IMR-90 (cell line): ENCODE measurements around the gene MB21D2. TPM values are rescaled to one million over a fixed set of nuclear protein-coding genes. Genes with fewer than 3 reads are reported as not detected.

Source experiments
- ATAC-seq: fragments of 200-7000 bp; cut with Tn5 transposase; 2 replicates; pipeline ENCODE4 v1.9.1; 2020; ENCODE audit warnings: low read depth, mild to moderate bottlenecking, moderate library complexity
- BruUV-seq: library from RNA; stranded (reverse); fragments of 400-500 nt; replicated peaks from 2 replicates; lab custom pipeline; 2021; lab: Mats Ljungman, UMichigan
- CTCF ChIA-PET: fragments of 300-600 bp; formaldehyde crosslinking; extraction: SDS; loops from one replicate; lab custom pipeline; 2021; ENCODE audit warnings: antibody characterized with exemption; lab: Yijun Ruan, JAX
- POLR2A ChIA-PET: fragments of 300-600 bp; sonication (Branson Sonifier 250); formaldehyde crosslinking; loops from one replicate; lab custom pipeline; 2022; ENCODE audit warnings: antibody characterized with exemption; ENCODE audit not compliant: unreplicated experiment; lab: Charles Lee
- DNase-seq: peaks from one replicate; pipeline ENCODE4 v3.0.0; 2013
- H2AFZ ChIP-seq: replicated peaks from 2 replicates; pipeline ENCODE3; 2013; ENCODE audit warnings: low read length, mild to moderate bottlenecking; ENCODE audit not compliant: poor library complexity
- H2AK5ac ChIP-seq: 2 replicates; pipeline ENCODE4 v1.6.1; 2013; ENCODE audit warnings: low read depth, low read length, inconsistent platforms
- H2AK9ac ChIP-seq: replicated peaks from 2 replicates; pipeline ENCODE3; 2013; ENCODE audit warnings: mild to moderate bottlenecking, low read depth, low read length, moderate library complexity; ENCODE audit not compliant: poor library complexity
- H2BK120ac ChIP-seq: 2 replicates; pipeline ENCODE4 v1.6.1; 2013; ENCODE audit warnings: low read depth, low read length, inconsistent platforms
- H2BK15ac ChIP-seq: 3 replicates; pipeline ENCODE4 v1.6.1; 2013; ENCODE audit warnings: low read depth, low read length, inconsistent platforms
- H2BK20ac ChIP-seq: 2 replicates; pipeline ENCODE4 v1.6.1; 2013; ENCODE audit warnings: low read depth, mild to moderate bottlenecking, inconsistent platforms, low read length, moderate library complexity
- H2BK5ac ChIP-seq: 2 replicates; pipeline ENCODE4 v1.6.1; 2013; ENCODE audit warnings: mild to moderate bottlenecking, low read depth, low read length, inconsistent platforms; ENCODE audit not compliant: poor library complexity, severe bottlenecking
- H3K14ac ChIP-seq: replicated peaks from 2 replicates; pipeline ENCODE4 v1.6.1; 2013; ENCODE audit warnings: low read depth, low read length, inconsistent platforms
- H3K18ac ChIP-seq: 2 replicates; pipeline ENCODE4 v1.6.1; 2013; ENCODE audit warnings: low read depth, low read length, control low read depth
- H3K23ac ChIP-seq: 2 replicates; pipeline ENCODE4 v1.6.1; 2013; ENCODE audit warnings: low read depth, low read length, inconsistent platforms
- H3K27ac ChIP-seq: 2 replicates; pipeline ENCODE4 v1.5.1; 2013; ENCODE audit warnings: mild to moderate bottlenecking, control low read depth, low read length; ENCODE audit not compliant: insufficient read depth
- H3K27me3 ChIP-seq: 2 replicates; pipeline ENCODE4 v1.6.1; 2013; ENCODE audit warnings: low read length; ENCODE audit not compliant: control insufficient read depth, insufficient read depth
- H3K36me3 ChIP-seq: 2 replicates; pipeline ENCODE4 v1.6.1; 2013; ENCODE audit warnings: low read length, mixed read lengths; ENCODE audit not compliant: control insufficient read depth, insufficient read depth
- H3K4ac ChIP-seq: 2 replicates; pipeline ENCODE4 v1.6.1; 2013; ENCODE audit warnings: low read depth, low read length, inconsistent platforms
- H3K4me1 ChIP-seq: 2 replicates; pipeline ENCODE4 v1.6.1; 2013; ENCODE audit warnings: low read length, mixed read lengths; ENCODE audit not compliant: control insufficient read depth, insufficient read depth
- H3K4me2 ChIP-seq: 2 replicates; pipeline ENCODE4 v1.6.1; 2013; ENCODE audit warnings: low read depth, mild to moderate bottlenecking, control low read depth, low read length, moderate library complexity
- H3K4me3 ChIP-seq: 2 replicates; pipeline ENCODE4 v1.5.1; 2013; ENCODE audit warnings: low read depth, mild to moderate bottlenecking, control low read depth, low read length, moderate library complexity; ENCODE audit not compliant: insufficient read depth
- H3K56ac ChIP-seq: 2 replicates; pipeline ENCODE4 v1.6.1; 2013; ENCODE audit warnings: low read length, inconsistent platforms; ENCODE audit not compliant: insufficient read depth; ENCODE audit errors: extremely low read depth
- H3K79me1 ChIP-seq, 2 experiments: 2 replicates each; pipeline ENCODE4 v1.6.1; 2013; ENCODE audit warnings: low read length in 2 of 2, inconsistent platforms in 1 of 2, low read depth in 1 of 2
- H3K9ac ChIP-seq: 2 replicates; pipeline ENCODE4 v1.6.1; 2013; ENCODE audit warnings: low read depth, low read length, control low read depth
- H3K9me1 ChIP-seq: 2 replicates; pipeline ENCODE4 v1.6.1; 2013; ENCODE audit warnings: low read length, inconsistent platforms; ENCODE audit not compliant: insufficient read depth
- H3K9me3 ChIP-seq: 2 replicates; pipeline ENCODE4 v1.6.1; 2013; ENCODE audit warnings: low read length; ENCODE audit not compliant: control insufficient read depth, insufficient read depth
- H4K20me1 ChIP-seq: 2 replicates; pipeline ENCODE4 v1.6.1; 2013; ENCODE audit warnings: low read length, inconsistent platforms; ENCODE audit not compliant: insufficient read depth
- H4K5ac ChIP-seq: 2 replicates; pipeline ENCODE4 v1.6.1; 2013; ENCODE audit warnings: mild to moderate bottlenecking, low read depth, low read length, control low read depth
- H4K8ac ChIP-seq, 2 experiments: 2 replicates each; pipeline ENCODE4 v1.6.1; 2013; ENCODE audit warnings: low read depth in 2 of 2, low read length in 2 of 2, control low read depth in 1 of 2, inconsistent platforms in 1 of 2
- H4K91ac ChIP-seq: 2 replicates; pipeline ENCODE4 v1.6.1; 2013; ENCODE audit warnings: low read depth, low read length, inconsistent platforms; ENCODE audit not compliant: insufficient read depth
- BHLHE40 ChIP-seq: fragments of 150-350 bp; IDR thresholded peaks from 2 replicates; pipeline ENCODE4 v1.6.1; 2016; ENCODE audit warnings: mild to moderate bottlenecking, low read depth, low read length
- CEBPB ChIP-seq: IDR thresholded peaks from 2 replicates; pipeline ENCODE4 v1.6.1; 2012; ENCODE audit warnings: low read depth, low read length, improper control_type of control experiment
- CHD1 ChIP-seq: IDR thresholded peaks from 2 replicates; pipeline ENCODE4 v1.6.1; 2012; ENCODE audit warnings: low read depth, low read length, improper control_type of control experiment
- FOS ChIP-seq: fragments of 150-350 bp; IDR thresholded peaks from 2 replicates; pipeline ENCODE4 v1.6.1; 2016; ENCODE audit warnings: low read depth, low read length
- MAFK ChIP-seq: IDR thresholded peaks from 2 replicates; pipeline ENCODE4 v1.6.1; 2012; ENCODE audit warnings: low read depth, low read length, improper control_type of control experiment
- MAZ ChIP-seq: IDR thresholded peaks from 2 replicates; pipeline ENCODE4 v1.6.1; 2012; ENCODE audit warnings: low read depth, mild to moderate bottlenecking, low read length, improper control_type of control experiment, moderate library complexity, borderline replicate concordance
- MXI1 ChIP-seq: IDR thresholded peaks from 2 replicates; pipeline ENCODE4 v1.6.1; 2012; ENCODE audit warnings: low read depth, mild to moderate bottlenecking, low read length, moderate library complexity, borderline replicate concordance
- NFE2L2 ChIP-seq: fragments of 150-350 bp; IDR thresholded peaks from 2 replicates; pipeline ENCODE4 v1.6.1; 2016; ENCODE audit warnings: low read depth, mild to moderate bottlenecking, low read length
- POLR2A ChIP-seq: IDR thresholded peaks from 2 replicates; pipeline ENCODE4 v1.6.1; 2012; ENCODE audit warnings: mild to moderate bottlenecking, low read depth, low read length
- RAD21 ChIP-seq: IDR thresholded peaks from 2 replicates; pipeline ENCODE4 v1.6.1; 2012; ENCODE audit warnings: low read length, improper control_type of control experiment
- RCOR1 ChIP-seq: IDR thresholded peaks from 2 replicates; pipeline ENCODE4 v1.6.1; 2012; ENCODE audit warnings: mild to moderate bottlenecking, low read length, improper control_type of control experiment; ENCODE audit not compliant: insufficient replicate concordance
- RFX5 ChIP-seq: IDR thresholded peaks from 2 replicates; pipeline ENCODE4 v1.8.0; 2012; ENCODE audit warnings: low read depth, mild to moderate bottlenecking, low read length, moderate library complexity
- SMC3 ChIP-seq: fragments of 150-350 bp; IDR thresholded peaks from 2 replicates; pipeline ENCODE4 v1.6.1; 2016; ENCODE audit warnings: low read depth, mild to moderate bottlenecking, antibody characterized with exemption, low read length, moderate library complexity
- WGBS, 2 experiments: methylation state at CpG; one replicate each; pipeline versions ENCODE4 v1.1.5 to v1.1.7; 2013; ENCODE audit warnings: missing lambda C conversion rate in 2 of 2; ENCODE audit not compliant: insufficient read length in 1 of 2; ENCODE audit errors: extremely low coverage in 2 of 2; 5-methylcytosine and 5-hydroxymethylcytosine counted together
- dilution Hi-C: fragments of 300-500 bp; cut with HindIII; formaldehyde crosslinking; loops from one replicate; pipeline ENCODE4 v1.14.3; 2018; ENCODE audit warnings: low sequenced_read_pairs; ENCODE audit not compliant: unreplicated experiment
- in situ Hi-C: fragments of 300-500 bp; cut with MboI; formaldehyde crosslinking; loops from 3 replicates; pipeline ENCODE4 v1.14.3; 2019; ENCODE audit warnings: low sequenced_read_pairs, inconsistent platforms, mixed read lengths
- intact Hi-C: fragments of 100-400 bp; cut with micrococcal nuclease; formaldehyde crosslinking; loops from 2 replicates; pipeline ENCODE4 v1.10.0; 2022
- polyA plus RNA-seq, 3 experiments: library from polyadenylated mRNA; depleted of rRNA; stranded (reverse); fragments of >200 nt; gene quantifications; 2 replicates each; pipeline ENCODE4 v1.2.3, GENCODE V29; 2012; ENCODE audit warnings: low replicate concordance in 1 of 3
- total RNA-seq: library from RNA; depleted of rRNA; stranded (reverse); fragments of >200 nt; gene quantifications from 2 replicates; pipeline ENCODE4 v1.2.3, GENCODE V29; 2012
- TF ChIP-seq, protein P1 (sequence below): conservative IDR thresholded peaks from 2 replicates; pipeline ENCODE4 v1.5.1; 2012; ENCODE audit warnings: mild to moderate bottlenecking, low read depth, low read length, improper control_type of control experiment
- TF ChIP-seq, protein P2 (sequence below): fragments of 150-350 bp; IDR thresholded peaks from 2 replicates; pipeline ENCODE4 v1.6.1; 2017; ENCODE audit warnings: mild to moderate bottlenecking, antibody characterized with exemption, low read length, low read depth
- TF ChIP-seq, protein P3 (sequence below): fragments of 150-350 bp; IDR thresholded peaks from 2 replicates; pipeline ENCODE4 v1.6.1; 2016; ENCODE audit warnings: low read depth, mild to moderate bottlenecking, low read length, moderate library complexity, borderline replicate concordance

Gene MB21D2
- total and polyA plus RNA-seq, 2 of the 4 experiments (the other 2 are of a cell fraction): 13.6 to 44.8 TPM

DNA sequence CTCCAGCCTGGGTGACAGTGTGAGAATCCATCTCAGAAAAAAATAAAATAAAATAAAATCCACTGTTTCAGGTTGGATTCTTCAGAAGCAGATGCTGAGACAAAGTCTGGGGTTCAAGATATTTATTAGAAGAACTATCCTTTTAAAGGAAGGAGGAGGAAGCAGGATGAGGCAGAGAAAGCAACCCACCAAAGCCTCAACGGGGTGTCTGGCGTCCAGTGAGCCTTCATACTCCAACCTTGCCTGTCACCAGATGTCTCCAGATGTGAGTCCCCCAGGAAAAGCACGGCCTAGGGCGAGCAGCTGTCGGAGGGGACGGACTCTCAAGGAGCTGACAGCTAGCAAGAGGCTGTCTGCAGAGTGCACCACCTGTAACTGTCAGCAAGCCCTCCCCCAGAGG, 37.3 kb downstream of the MB21D2 start:
- no CpG with 5 or more reads among the region's 6 CpGs for WGBS, 2 experiments
- no peak overlapping the region for H2BK15ac ChIP-seq
- H3K14ac ChIP-seq: no peak overlapping the region
- no peak overlapping the region for H2AK5ac ChIP-seq
- H3K9ac ChIP-seq: no peak overlapping the region
- H4K91ac ChIP-seq: no peak overlapping the region
- no peak overlapping the region for H3K4ac ChIP-seq
- CTCF ChIA-PET: interaction anchor here (1.4 kb wide), 1 partner anchor 35 kb away, joined by 3 read pairs; no protein-coding TSS in a partner anchor
- no peak overlapping the region for H3K18ac ChIP-seq
- intact Hi-C loops (no loop called here), dilution Hi-C loops (no loop called here), in situ Hi-C loops (loop anchor here (25.0 kb wide), 1 partner anchor 1543 kb away; the partner anchor contains the start of genes CCDC50 and UTS2B)
- POLR2A ChIA-PET: no interaction called here
- peak overlapping the region; percentile 68 for H2AFZ ChIP-seq
- H3K4me1 ChIP-seq: peaks cover 14% of the 10 kb centered on the region
- no peak overlapping the region for H2BK5ac ChIP-seq
- H2BK20ac ChIP-seq: no peak overlapping the region
- no peaks in the 10 kb centered on the region for H3K27me3 ChIP-seq
- no peak overlapping the region for H3K4me2 ChIP-seq
- no peak overlapping the region for H3K56ac ChIP-seq
- H3K23ac ChIP-seq: no peak overlapping the region
- H4K8ac ChIP-seq: no peak overlapping the region
- H3K4me3 ChIP-seq: no peak overlapping the region
- peaks cover 38 to 63% of the 10 kb centered on the region in 2 experiments for H3K79me1 ChIP-seq
- H3K36me3 ChIP-seq: no peaks in the 10 kb centered on the region
- DNase-seq (no peak), ATAC-seq (no peak)
- peak overlapping the region; percentile 93 for H2AK9ac ChIP-seq
- peaks cover 27% of the 10 kb centered on the region for H3K9me1 ChIP-seq
- H4K20me1 ChIP-seq: no peaks in the 10 kb centered on the region
- no peak overlapping the region for H2BK120ac ChIP-seq
- no peak overlapping the region for H4K5ac ChIP-seq
- no peak for TF ChIP-seq MAZ
- TF ChIP-seq, protein P1, sequence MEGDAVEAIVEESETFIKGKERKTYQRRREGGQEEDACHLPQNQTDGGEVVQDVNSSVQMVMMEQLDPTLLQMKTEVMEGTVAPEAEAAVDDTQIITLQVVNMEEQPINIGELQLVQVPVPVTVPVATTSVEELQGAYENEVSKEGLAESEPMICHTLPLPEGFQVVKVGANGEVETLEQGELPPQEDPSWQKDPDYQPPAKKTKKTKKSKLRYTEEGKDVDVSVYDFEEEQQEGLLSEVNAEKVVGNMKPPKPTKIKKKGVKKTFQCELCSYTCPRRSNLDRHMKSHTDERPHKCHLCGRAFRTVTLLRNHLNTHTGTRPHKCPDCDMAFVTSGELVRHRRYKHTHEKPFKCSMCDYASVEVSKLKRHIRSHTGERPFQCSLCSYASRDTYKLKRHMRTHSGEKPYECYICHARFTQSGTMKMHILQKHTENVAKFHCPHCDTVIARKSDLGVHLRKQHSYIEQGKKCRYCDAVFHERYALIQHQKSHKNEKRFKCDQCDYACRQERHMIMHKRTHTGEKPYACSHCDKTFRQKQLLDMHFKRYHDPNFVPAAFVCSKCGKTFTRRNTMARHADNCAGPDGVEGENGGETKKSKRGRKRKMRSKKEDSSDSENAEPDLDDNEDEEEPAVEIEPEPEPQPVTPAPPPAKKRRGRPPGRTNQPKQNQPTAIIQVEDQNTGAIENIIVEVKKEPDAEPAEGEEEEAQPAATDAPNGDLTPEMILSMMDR: no peak
- no peak for TF ChIP-seq NFE2L2
- no peak for TF ChIP-seq MXI1
- TF ChIP-seq, protein P2, sequence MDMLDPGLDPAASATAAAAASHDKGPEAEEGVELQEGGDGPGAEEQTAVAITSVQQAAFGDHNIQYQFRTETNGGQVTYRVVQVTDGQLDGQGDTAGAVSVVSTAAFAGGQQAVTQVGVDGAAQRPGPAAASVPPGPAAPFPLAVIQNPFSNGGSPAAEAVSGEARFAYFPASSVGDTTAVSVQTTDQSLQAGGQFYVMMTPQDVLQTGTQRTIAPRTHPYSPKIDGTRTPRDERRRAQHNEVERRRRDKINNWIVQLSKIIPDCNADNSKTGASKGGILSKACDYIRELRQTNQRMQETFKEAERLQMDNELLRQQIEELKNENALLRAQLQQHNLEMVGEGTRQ: no peak
- TF ChIP-seq RCOR1: no peak
- no peak for TF ChIP-seq CEBPB
- TF ChIP-seq RFX5: no peak
- TF ChIP-seq MAFK: no peak
- TF ChIP-seq CHD1: no peak
- TF ChIP-seq POLR2A: no peak
- TF ChIP-seq, protein P3, sequence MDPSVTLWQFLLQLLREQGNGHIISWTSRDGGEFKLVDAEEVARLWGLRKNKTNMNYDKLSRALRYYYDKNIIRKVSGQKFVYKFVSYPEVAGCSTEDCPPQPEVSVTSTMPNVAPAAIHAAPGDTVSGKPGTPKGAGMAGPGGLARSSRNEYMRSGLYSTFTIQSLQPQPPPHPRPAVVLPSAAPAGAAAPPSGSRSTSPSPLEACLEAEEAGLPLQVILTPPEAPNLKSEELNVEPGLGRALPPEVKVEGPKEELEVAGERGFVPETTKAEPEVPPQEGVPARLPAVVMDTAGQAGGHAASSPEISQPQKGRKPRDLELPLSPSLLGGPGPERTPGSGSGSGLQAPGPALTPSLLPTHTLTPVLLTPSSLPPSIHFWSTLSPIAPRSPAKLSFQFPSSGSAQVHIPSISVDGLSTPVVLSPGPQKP: no peak
- no peak for TF ChIP-seq FOS
- TF ChIP-seq BHLHE40: no peak
- TF ChIP-seq SMC3: no peak
- no peak for TF ChIP-seq RAD21
- no TSS peak for BruUV-seq
- H3K27ac ChIP-seq: no peak overlapping the region
- 0 out of 2 replicates have a peak, but pooled peaks cover 2% of the 10 kb centered on the region for H3K9me3 ChIP-seq
